ENCODE results near the gene AP5Z1.

- TF ChIP-seq, protein P1, sequence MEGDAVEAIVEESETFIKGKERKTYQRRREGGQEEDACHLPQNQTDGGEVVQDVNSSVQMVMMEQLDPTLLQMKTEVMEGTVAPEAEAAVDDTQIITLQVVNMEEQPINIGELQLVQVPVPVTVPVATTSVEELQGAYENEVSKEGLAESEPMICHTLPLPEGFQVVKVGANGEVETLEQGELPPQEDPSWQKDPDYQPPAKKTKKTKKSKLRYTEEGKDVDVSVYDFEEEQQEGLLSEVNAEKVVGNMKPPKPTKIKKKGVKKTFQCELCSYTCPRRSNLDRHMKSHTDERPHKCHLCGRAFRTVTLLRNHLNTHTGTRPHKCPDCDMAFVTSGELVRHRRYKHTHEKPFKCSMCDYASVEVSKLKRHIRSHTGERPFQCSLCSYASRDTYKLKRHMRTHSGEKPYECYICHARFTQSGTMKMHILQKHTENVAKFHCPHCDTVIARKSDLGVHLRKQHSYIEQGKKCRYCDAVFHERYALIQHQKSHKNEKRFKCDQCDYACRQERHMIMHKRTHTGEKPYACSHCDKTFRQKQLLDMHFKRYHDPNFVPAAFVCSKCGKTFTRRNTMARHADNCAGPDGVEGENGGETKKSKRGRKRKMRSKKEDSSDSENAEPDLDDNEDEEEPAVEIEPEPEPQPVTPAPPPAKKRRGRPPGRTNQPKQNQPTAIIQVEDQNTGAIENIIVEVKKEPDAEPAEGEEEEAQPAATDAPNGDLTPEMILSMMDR (conservative IDR thresholded peaks at IDR 0.05 in 1 of 2, IDR thresholded peaks at IDR 0.05 in 1 of 2; ENCODE audit: extremely low read depth in 1 of 2, insufficient read depth in 1 of 2, low read depth in 1 of 2, low read length in 2 of 2), result no peak
- TF ChIP-seq EZH2 (IDR thresholded peaks at IDR 0.05; ENCODE audit: borderline replicate concordance, low read length), result no peak
These were observed 40.4 kb downstream of the AP5Z1 start for GRCh38 chr7:4815609-4816418.
